ENCODE results near the gene ADA. TPM values are rescaled to one million over a fixed set of nuclear protein-coding genes. Genes with fewer than 3 reads are reported as not detected.

Gene ADA
- total and polyA plus RNA-seq, 2 of the 4 experiments (the other 2 are of a cell fraction) = 8.1 to 11.0 TPM

DNA sequence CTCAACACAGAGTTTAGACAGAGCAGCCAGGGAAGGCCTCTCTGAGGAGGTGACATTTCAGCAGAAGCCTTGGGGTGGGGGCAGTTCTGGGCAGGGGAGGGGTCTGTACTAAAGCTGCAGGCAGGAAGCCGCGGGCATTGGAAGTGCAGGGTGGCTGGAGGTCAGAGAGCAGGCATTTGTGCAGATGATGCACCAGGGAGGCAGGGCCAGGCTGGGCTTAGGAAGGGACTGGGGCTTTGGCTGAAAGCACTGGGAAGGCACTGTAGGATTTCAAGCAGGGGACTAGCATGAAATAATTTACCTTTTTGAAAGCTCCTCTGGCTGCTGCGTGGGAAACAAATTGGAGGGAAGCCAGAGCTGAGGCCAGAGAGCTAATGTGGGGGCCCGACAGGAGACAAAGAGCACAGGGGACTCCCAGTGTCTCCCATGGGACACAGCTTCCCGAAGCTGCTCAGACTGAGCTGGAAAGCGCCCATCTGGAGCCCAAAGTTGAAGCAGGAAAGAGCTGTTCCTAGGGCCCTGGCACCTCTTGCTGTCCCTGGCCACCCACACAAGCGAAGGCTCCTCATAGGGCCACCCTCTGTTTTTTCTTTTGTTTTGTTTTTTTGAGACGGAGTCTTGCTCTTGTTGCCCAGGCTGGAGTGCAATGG, 19.3 kb downstream of the ADA start:
- no peak overlapping the region for H4K91ac ChIP-seq (ENCODE audit: insufficient read depth, low read depth, low read length)
- TF ChIP-seq, protein P1, sequence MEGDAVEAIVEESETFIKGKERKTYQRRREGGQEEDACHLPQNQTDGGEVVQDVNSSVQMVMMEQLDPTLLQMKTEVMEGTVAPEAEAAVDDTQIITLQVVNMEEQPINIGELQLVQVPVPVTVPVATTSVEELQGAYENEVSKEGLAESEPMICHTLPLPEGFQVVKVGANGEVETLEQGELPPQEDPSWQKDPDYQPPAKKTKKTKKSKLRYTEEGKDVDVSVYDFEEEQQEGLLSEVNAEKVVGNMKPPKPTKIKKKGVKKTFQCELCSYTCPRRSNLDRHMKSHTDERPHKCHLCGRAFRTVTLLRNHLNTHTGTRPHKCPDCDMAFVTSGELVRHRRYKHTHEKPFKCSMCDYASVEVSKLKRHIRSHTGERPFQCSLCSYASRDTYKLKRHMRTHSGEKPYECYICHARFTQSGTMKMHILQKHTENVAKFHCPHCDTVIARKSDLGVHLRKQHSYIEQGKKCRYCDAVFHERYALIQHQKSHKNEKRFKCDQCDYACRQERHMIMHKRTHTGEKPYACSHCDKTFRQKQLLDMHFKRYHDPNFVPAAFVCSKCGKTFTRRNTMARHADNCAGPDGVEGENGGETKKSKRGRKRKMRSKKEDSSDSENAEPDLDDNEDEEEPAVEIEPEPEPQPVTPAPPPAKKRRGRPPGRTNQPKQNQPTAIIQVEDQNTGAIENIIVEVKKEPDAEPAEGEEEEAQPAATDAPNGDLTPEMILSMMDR (conservative IDR thresholded peaks at IDR 0.05; ENCODE audit: low read depth, low read length) = no peak
- no peak for TF ChIP-seq MAFK (IDR thresholded peaks at IDR 0.05; ENCODE audit: low read depth, low read length)
- TF ChIP-seq MAZ (IDR thresholded peaks at IDR 0.05; ENCODE audit: borderline replicate concordance, low read depth, low read length) = no peak
- no peak for TF ChIP-seq RFX5 (IDR thresholded peaks at IDR 0.05; ENCODE audit: low read depth, low read length)
- TF ChIP-seq BHLHE40 (IDR thresholded peaks at IDR 0.05; ENCODE audit: low read depth, low read length) = no peak
- TF ChIP-seq POLR2A (IDR thresholded peaks at IDR 0.05; ENCODE audit: low read depth, low read length) = no peak
- no peak for TF ChIP-seq FOS (IDR thresholded peaks at IDR 0.05; ENCODE audit: low read depth, low read length)
- no peak for TF ChIP-seq SMC3 (IDR thresholded peaks at IDR 0.05; ENCODE audit: low read depth, low read length)
- TF ChIP-seq NFE2L2 (IDR thresholded peaks at IDR 0.05; ENCODE audit: low read depth, low read length) = no peak
- no peak for TF ChIP-seq RCOR1 (IDR thresholded peaks at IDR 0.05; ENCODE audit: insufficient replicate concordance, low read length)
- no peak for TF ChIP-seq USF2 (IDR thresholded peaks at IDR 0.05; ENCODE audit: low read depth, low read length)
- 0 out of 2 replicates have a peak, but pooled peaks cover 2% of the 10 kb centered on the region for H3K36me3 ChIP-seq (ENCODE audit: control insufficient read depth, insufficient read depth, low read length)
- H3K9ac ChIP-seq (ENCODE audit: low read depth, low read length) = no peak overlapping the region
- H2AK9ac ChIP-seq (replicated peaks; ENCODE audit: low read depth, low read length, poor library complexity) = no peak overlapping the region
- DNase-seq (no peak), ATAC-seq (ENCODE audit: low read depth) (peak; percentile 64)
- no peak overlapping the region for H3K56ac ChIP-seq (ENCODE audit: extremely low read depth, insufficient read depth, low read length)
- H3K27me3 ChIP-seq (ENCODE audit: control insufficient read depth, insufficient read depth, low read length) = no peaks in the 10 kb centered on the region
- ChIA-PET POLR2A (ENCODE audit: unreplicated experiment) (no interaction called here), CTCF (no interaction called here)
- no peaks in the 10 kb centered on the region for H3K4me1 ChIP-seq (ENCODE audit: control insufficient read depth, insufficient read depth, low read length)
- H4K20me1 ChIP-seq (ENCODE audit: insufficient read depth, low read length) = no peaks in the 10 kb centered on the region
- H3K23ac ChIP-seq (ENCODE audit: low read depth, low read length) = no peak overlapping the region
- no peak overlapping the region for H2BK15ac ChIP-seq (ENCODE audit: low read depth, low read length)
- peak overlapping the region; percentile 21 for H2AFZ ChIP-seq (replicated peaks; ENCODE audit: low read length, poor library complexity)
- no peaks in the 10 kb centered on the region for H3K9me3 ChIP-seq (ENCODE audit: control insufficient read depth, insufficient read depth, low read length)
- H2AK5ac ChIP-seq (ENCODE audit: low read depth, low read length) = no peak overlapping the region
- no peaks in the 10 kb centered on the region for H3K79me1 ChIP-seq (ENCODE audit: low read depth in 1 of 2, low read length in 2 of 2)
- no TSS peak for BruUV-seq (replicated peaks)
- no peaks in the 10 kb centered on the region; the same call in 1 of the 2 replicates for H3K9me1 ChIP-seq (ENCODE audit: insufficient read depth, low read length)
- no peak overlapping the region for H3K4me2 ChIP-seq (ENCODE audit: low read depth, low read length)
- no peak overlapping the region for H4K8ac ChIP-seq (ENCODE audit: low read depth in 2 of 2, low read length in 2 of 2)
- intact Hi-C loops (cut with micrococcal nuclease) (no loop called here), dilution Hi-C loops (cut with HindIII; ENCODE audit: low sequenced_read_pairs, unreplicated experiment) (no loop called here), in situ Hi-C loops (cut with MboI; ENCODE audit: low sequenced_read_pairs) (no loop called here)
- H4K5ac ChIP-seq (ENCODE audit: low read depth, low read length) = no peak overlapping the region
- H3K4ac ChIP-seq (ENCODE audit: low read depth, low read length) = no peak overlapping the region
- no peak overlapping the region for H2BK5ac ChIP-seq (ENCODE audit: low read depth, low read length, poor library complexity, severe bottlenecking)
- H3K27ac ChIP-seq (ENCODE audit: insufficient read depth, low read length) = no peak overlapping the region
- H2BK120ac ChIP-seq (ENCODE audit: low read depth, low read length) = no peak overlapping the region
- H3K4me3 ChIP-seq (ENCODE audit: insufficient read depth, low read depth, low read length) = no peak overlapping the region
- WGBS, 2 experiments (ENCODE audit: extremely low coverage in 2 of 2, insufficient read length in 1 of 2) = 24% methylated on average over 4 of the region's 8 CpGs; no CpG with 5 or more reads in 1 of the 2 experiments
- no peak overlapping the region for H2BK20ac ChIP-seq (ENCODE audit: low read depth, low read length)
- no peak overlapping the region for H3K18ac ChIP-seq (ENCODE audit: low read depth, low read length)
- no peak overlapping the region for H3K14ac ChIP-seq (replicated peaks; ENCODE audit: low read depth, low read length)
